ENCODE results near the gene POLR1A. TPM values are rescaled to one million over a fixed set of nuclear protein-coding genes. Genes with fewer than 3 reads are reported as not detected.
A peak's percentile ranks its signal among the peaks of the same experiment; 100 is the strongest.

POLR1A gene
- total RNA-seq, 4 donors from 2014 or later, result 15.6 to 21.7 (median 17.7) TPM

- Histone ChIP-seq H3K27me3 (no peaks in the 10 kb centered on the region), H3K36me3 (peaks cover 2 to 97% of the 10 kb centered on the region in 2 donors), H3K27ac (peak overlapping the region in 2 of 4 donors; percentile 37 to 64), H3K4me3 (no peak overlapping the region), H3K4me1 (peaks cover 0 to 14% (median 0%) of the 10 kb centered on the region in 3 donors), H3K9me3 (no peaks in the 10 kb centered on the region)
- ATAC-seq, result no peak
- TF ChIP-seq POLR2A (IDR thresholded peaks at IDR 0.05) (no peak), CTCF (IDR thresholded peaks at IDR 0.05) (no peak), EP300 (IDR thresholded peaks at IDR 0.05) (no peak), POLR2AphosphoS5 (IDR thresholded peaks at IDR 0.05) (no peak)
- WGBS, 2 donors (ENCODE audit: low coverage in 1 of 2), result 83% methylated on average over 2 of the region's 3 CpGs; no CpG with 5 or more reads in 1 of the 2 donors
Measured at GRCh38 chr2:86048383-86048701, 57.3 kb downstream of the POLR1A start.

- peaks cover 0 to 14% (median 0%) of the 10 kb centered on the region in 3 donors for H3K4me1 ChIP-seq
- 88 to 92% methylated on average over 4 of the region's 8 CpGs for whole genome bisulfite sequencing, 2 donors (ENCODE audit: low coverage in 1 of 2)
- H3K27me3 ChIP-seq, result no peaks in the 10 kb centered on the region
- no peaks in the 10 kb centered on the region for H3K9me3 ChIP-seq
- no peak for ATAC-seq
- no peak overlapping the region for H3K4me3 ChIP-seq
- TF ChIP-seq CTCF (IDR thresholded peaks at IDR 0.05) (no peak), POLR2A (IDR thresholded peaks at IDR 0.05) (no peak), POLR2AphosphoS5 (IDR thresholded peaks at IDR 0.05) (no peak), EP300 (IDR thresholded peaks at IDR 0.05) (no peak)
- H3K27ac ChIP-seq, result peak overlapping the region in 1 of 4 donors; percentile 37
- H3K36me3 ChIP-seq, result peaks cover 0 to 97% of the 10 kb centered on the region in 2 donors
Measured at GRCh38 chr2:86047575-86048382, 57.9 kb downstream of the POLR1A start.

- 80 to 91% methylated on average over 3 to 5 of the region's 6 CpGs for WGBS, 2 donors (ENCODE audit: low coverage in 1 of 2)
- Histone ChIP-seq H3K36me3 (peaks cover 0 to 97% of the 10 kb centered on the region in 2 donors), H3K27ac (no peak overlapping the region)
Measured at GRCh38 chr2:86045541-86045940, 60.1 kb downstream of the POLR1A start.

GRCh38 chr2:86044614-86045013 is 61.1 kb downstream of the POLR1A start:
- peaks cover 0 to 97% of the 10 kb centered on the region in 2 donors for H3K36me3 ChIP-seq
- no peak overlapping the region for H3K4me3 ChIP-seq
- ATAC-seq, result no peak
- no peaks in the 10 kb centered on the region for H3K9me3 ChIP-seq
- TF ChIP-seq EP300 (IDR thresholded peaks at IDR 0.05), result no peak
- TF ChIP-seq POLR2AphosphoS5 (IDR thresholded peaks at IDR 0.05), result no peak
- TF ChIP-seq POLR2A (IDR thresholded peaks at IDR 0.05), result no peak
- no peak for TF ChIP-seq CTCF (IDR thresholded peaks at IDR 0.05)
- H3K4me1 ChIP-seq, result peaks cover 0 to 14% (median 0%) of the 10 kb centered on the region in 3 donors
- WGBS, 2 donors (ENCODE audit: low coverage in 1 of 2), result 97 to 100% methylated on average over 3 to 4 of the region's 4 CpGs
- H3K27ac ChIP-seq, result no peak overlapping the region
- no peaks in the 10 kb centered on the region for H3K27me3 ChIP-seq

More at GRCh38 chr2:86045541-86045940, 60.1 kb downstream of the POLR1A start:
- no peak for ATAC-seq
- TF ChIP-seq POLR2A (IDR thresholded peaks at IDR 0.05) (no peak), CTCF (IDR thresholded peaks at IDR 0.05) (no peak), EP300 (IDR thresholded peaks at IDR 0.05) (no peak), POLR2AphosphoS5 (IDR thresholded peaks at IDR 0.05) (no peak)
- Histone ChIP-seq H3K4me3 (no peak overlapping the region), H3K27me3 (no peaks in the 10 kb centered on the region), H3K4me1 (peaks cover 0 to 14% (median 0%) of the 10 kb centered on the region in 3 donors), H3K9me3 (no peaks in the 10 kb centered on the region)

GRCh38 chr2:86044045-86044444 is 61.6 kb downstream of the POLR1A start:
- no peak for ATAC-seq
- Histone ChIP-seq H3K4me3 (no peak overlapping the region), H3K4me1 (peaks cover 0 to 15% (median 0%) of the 10 kb centered on the region in 3 donors), H3K27ac (no peak overlapping the region), H3K27me3 (no peaks in the 10 kb centered on the region), H3K9me3 (no peaks in the 10 kb centered on the region), H3K36me3 (peaks cover 0 to 100% of the 10 kb centered on the region in 2 donors)
- TF ChIP-seq POLR2AphosphoS5 (IDR thresholded peaks at IDR 0.05), result no peak
- WGBS, 2 donors (ENCODE audit: low coverage in 1 of 2), result no CpG with 5 or more reads among the region's 12 CpGs

Measured in gastroesophageal sphincter (tissue), 4 donors.